Mucosa of rectum (tissue), 2 donors: ENCODE data around the gene VRTN.

Experiments used
- H3K27ac ChIP-seq, 2 donors: one replicate each; pipeline ENCODE4 v1.7.0; 2013; ENCODE audit warnings: inconsistent platforms in 2 of 2, low read depth in 2 of 2, low read length in 2 of 2
- H3K27me3 ChIP-seq, 2 donors: one replicate each; pipeline ENCODE4 v1.7.0; 2013; ENCODE audit warnings: low read length in 2 of 2; ENCODE audit not compliant: control insufficient read depth in 2 of 2, insufficient read depth in 2 of 2
- H3K36me3 ChIP-seq, 2 donors: one replicate each; pipeline ENCODE4 v1.7.0; 2013; ENCODE audit warnings: low read length in 2 of 2; ENCODE audit not compliant: control insufficient read depth in 2 of 2, insufficient read depth in 2 of 2
- H3K4me1 ChIP-seq, 2 donors: one replicate each; pipeline ENCODE4 v1.7.0; 2013; ENCODE audit warnings: low read length in 2 of 2, mild to moderate bottlenecking in 1 of 2; ENCODE audit not compliant: control insufficient read depth in 2 of 2, insufficient read depth in 2 of 2
- H3K4me3 ChIP-seq, 2 donors: one replicate each; pipeline ENCODE4 v1.7.0; 2013; ENCODE audit warnings: low read length in 2 of 2
- H3K9ac ChIP-seq, 2 donors: one replicate each; pipeline ENCODE4 v1.7.0; 2013; ENCODE audit warnings: low read length in 2 of 2, low read depth in 1 of 2, mild to moderate bottlenecking in 1 of 2
- H3K9me3 ChIP-seq, 2 donors: one replicate each; pipeline ENCODE4 v1.7.0; 2013; ENCODE audit warnings: low read length in 2 of 2; ENCODE audit not compliant: control insufficient read depth in 2 of 2
- donor health status: healthy.
- donor health status: Normal muscosa, but diverticular disease.

VRTN gene

GRCh38 chr14:74407021-74407800, 58.9 kb downstream of the VRTN start:
- Histone ChIP-seq H3K9me3 (no peaks in the 10 kb centered on the region), H3K9ac (no peak overlapping the region), H3K27ac (no peak overlapping the region), H3K27me3 (no peaks in the 10 kb centered on the region), H3K4me3 (no peak overlapping the region), H3K36me3 (no peaks in the 10 kb centered on the region), H3K4me1 (peaks cover 2 to 7% of the 10 kb centered on the region in 2 donors)

- no peaks in the 10 kb centered on the region for H3K36me3 ChIP-seq
- no peak overlapping the region for H3K9ac ChIP-seq
- H3K9me3 ChIP-seq = no peaks in the 10 kb centered on the region
- no peak overlapping the region for H3K27ac ChIP-seq
- H3K4me1 ChIP-seq = peaks cover 0 to 1% of the 10 kb centered on the region in 2 donors
- no peaks in the 10 kb centered on the region for H3K27me3 ChIP-seq
- no peak overlapping the region for H3K4me3 ChIP-seq
Measured at GRCh38 chr14:74407801-74408154, 59.5 kb downstream of the VRTN start.

DNA sequence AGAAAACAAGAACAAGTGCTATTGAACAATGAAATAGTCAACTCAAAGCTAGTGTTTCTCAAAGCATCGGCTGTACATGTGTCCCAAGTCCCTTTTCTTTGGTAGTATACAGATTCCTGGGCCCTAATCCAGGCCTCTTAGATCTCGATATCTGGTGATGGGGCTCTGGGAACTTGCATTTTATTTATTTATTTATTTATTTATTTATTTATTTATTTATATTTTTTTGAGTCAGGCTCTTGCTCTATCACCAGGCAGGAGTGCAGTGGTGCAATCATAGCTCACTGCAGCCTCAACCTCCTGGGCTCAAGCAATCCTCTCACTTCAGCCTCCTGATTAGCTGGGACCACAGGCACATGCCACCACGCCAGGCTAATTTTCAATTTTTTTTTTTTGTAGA, 60.6 kb downstream of the VRTN start:
- Histone ChIP-seq H3K27ac (no peak overlapping the region), H3K27me3 (peaks cover 0 to 2% of the 10 kb centered on the region in 2 donors), H3K4me3 (no peak overlapping the region), H3K9me3 (no peaks in the 10 kb centered on the region), H3K36me3 (no peaks in the 10 kb centered on the region), H3K4me1 (no peaks in the 10 kb centered on the region), H3K9ac (no peak overlapping the region)

GRCh38 chr14:74409441-74409840, 61.2 kb downstream of the VRTN start:
- Histone ChIP-seq H3K9me3 (no peaks in the 10 kb centered on the region), H3K4me1 (no peaks in the 10 kb centered on the region), H3K36me3 (no peaks in the 10 kb centered on the region), H3K4me3 (no peak overlapping the region), H3K27me3 (peaks cover 0 to 6% of the 10 kb centered on the region in 2 donors), H3K9ac (no peak overlapping the region), H3K27ac (no peak overlapping the region)
